SK-N-SH treated with all-trans-retinoic acid at 6 μM for 48 hours (cell line): ENCODE data around the gene NAP1L4.

Experiments used
- CREB5 ChIP-seq: fragments of 250-450 bp; sonication (Bioruptor Pico); IDR thresholded peaks from 2 replicates; pipeline ENCODE4 v1.5.1; 2020; ENCODE audit warnings: low read depth, mild to moderate bottlenecking, moderate library complexity
- CSRNP3 ChIP-seq: fragments of 250-450 bp; sonication (Bioruptor Pico); IDR thresholded peaks from 2 replicates; pipeline ENCODE4 v1.5.1; 2021; ENCODE audit warnings: mild to moderate bottlenecking, moderate library complexity
- OSR1 ChIP-seq: fragments of 250-450 bp; sonication (Bioruptor Pico); IDR thresholded peaks from 2 replicates; pipeline ENCODE4 v1.8.0; 2022; ENCODE audit warnings: moderate library complexity, mild to moderate bottlenecking, inconsistent platforms
- PATZ1 ChIP-seq: fragments of 250-450 bp; sonication (Bioruptor Pico); IDR thresholded peaks from 2 replicates; pipeline ENCODE4 v1.8.0; 2020; ENCODE audit warnings: mild to moderate bottlenecking, moderate library complexity, borderline replicate concordance
- POU6F1 ChIP-seq: fragments of 250-450 bp; sonication (Bioruptor Pico); IDR thresholded peaks from 2 replicates; pipeline ENCODE4 v1.8.0; 2021; ENCODE audit warnings: low read depth, mild to moderate bottlenecking, moderate library complexity, borderline replicate concordance
- PPARA ChIP-seq: fragments of 250-450 bp; sonication (Bioruptor Pico); IDR thresholded peaks from 2 replicates; pipeline ENCODE4 v1.5.0; 2020; ENCODE audit warnings: mild to moderate bottlenecking, borderline replicate concordance
- RARB ChIP-seq: fragments of 250-450 bp; sonication (Bioruptor Pico); IDR thresholded peaks from 2 replicates; pipeline ENCODE4 v1.8.0; 2021; ENCODE audit warnings: mild to moderate bottlenecking, moderate library complexity
- TCF4 ChIP-seq: fragments of 250-450 bp; sonication (Bioruptor Pico); IDR thresholded peaks from 2 replicates; pipeline ENCODE4 v1.8.0; 2021; ENCODE audit warnings: mild to moderate bottlenecking, moderate library complexity, borderline replicate concordance
- ZC3H10 ChIP-seq: fragments of 250-450 bp; sonication (Bioruptor Pico); IDR thresholded peaks from 2 replicates; pipeline ENCODE4 v1.5.1; 2021; ENCODE audit warnings: mild to moderate bottlenecking, moderate library complexity
- ZNF565 ChIP-seq: fragments of 450-650 bp; formaldehyde crosslinking; conservative IDR thresholded peaks from 2 replicates; pipeline ENCODE4 v1.5.0; 2020; ENCODE audit warnings: low read depth, mild to moderate bottlenecking, moderate library complexity
- ZNF70 ChIP-seq: fragments of 450-650 bp; formaldehyde crosslinking; IDR thresholded peaks from 2 replicates; pipeline ENCODE4 v1.5.0; 2020; ENCODE audit warnings: mild to moderate bottlenecking, moderate library complexity
- ZNF8 ChIP-seq: fragments of 450-650 bp; formaldehyde crosslinking; IDR thresholded peaks from 2 replicates; pipeline ENCODE4 v1.5.0; 2020; ENCODE audit warnings: mild to moderate bottlenecking, moderate library complexity

GRCh38 chr11:2975594-2975993, 16.5 kb downstream of the NAP1L4 start:
- TF ChIP-seq ZC3H10 (no peak), PATZ1 (CRISPR knock-in tag) (no peak), POU6F1 (CRISPR knock-in tag) (no peak), OSR1 (no peak), CSRNP3 (CRISPR knock-in tag) (no peak), PPARA (no peak), ZNF8 (no peak), RARB (CRISPR knock-in tag) (no peak), ZNF70 (CRISPR knock-in tag) (no peak), CREB5 (CRISPR knock-in tag) (no peak), TCF4 (CRISPR knock-in tag) (no peak), ZNF565 (CRISPR knock-in tag) (no peak)
